Loucy (cell line): Measurements from ENCODE around the gene ALDH1A3.

ENCODE experiments used
- H2AFZ ChIP-seq: fragments of 200-600 bp; sonication (generic); 2 replicates; pipeline ENCODE4 v1.6.0; 2016; ENCODE audit warnings: antibody characterized with exemption, mild to moderate bottlenecking, low read length, moderate library complexity
- H3F3A ChIP-seq: fragments of 200-600 bp; 2 replicates; pipeline ENCODE4 v1.6.0; 2016; ENCODE audit warnings: antibody characterized with exemption, low read depth, mild to moderate bottlenecking
- H3K27me3 ChIP-seq: fragments of 200-600 bp; sonication (generic); 2 replicates; pipeline ENCODE4 v1.6.1; 2014; ENCODE audit warnings: low read length, mild to moderate bottlenecking; ENCODE audit not compliant: insufficient read depth, poor library complexity, severe bottlenecking
- H3K36me3 ChIP-seq: fragments of 200-600 bp; sonication (generic); 2 replicates; pipeline ENCODE4 v1.6.1; 2016; ENCODE audit warnings: low read length; ENCODE audit not compliant: insufficient read depth
- H3K4me1 ChIP-seq: fragments of 200-600 bp; sonication (generic); 2 replicates; pipeline ENCODE4 v1.5.1; 2014; ENCODE audit warnings: low read length, mild to moderate bottlenecking; ENCODE audit not compliant: insufficient read depth, poor library complexity, severe bottlenecking
- H3K4me2 ChIP-seq: fragments of 200-600 bp; sonication (generic); 2 replicates; pipeline ENCODE4 v1.6.0; 2014; ENCODE audit warnings: antibody characterized with exemption, low read length, low read depth, mild to moderate bottlenecking; ENCODE audit not compliant: poor library complexity, severe bottlenecking
- H3K4me3 ChIP-seq: fragments of 200-600 bp; sonication (generic); 2 replicates; pipeline ENCODE4 v1.5.1; 2014; ENCODE audit warnings: low read length, mild to moderate bottlenecking, mixed read lengths; ENCODE audit not compliant: poor library complexity, severe bottlenecking
- H3K79me2 ChIP-seq: fragments of 200-600 bp; sonication (generic); 2 replicates; pipeline ENCODE4 v1.6.1; 2014; ENCODE audit warnings: low read length; ENCODE audit not compliant: insufficient read depth
- H3K9ac ChIP-seq: fragments of 200-600 bp; sonication (generic); 2 replicates; pipeline ENCODE4 v1.6.0; 2014; ENCODE audit warnings: mild to moderate bottlenecking, low read depth, low read length, moderate library complexity; ENCODE audit not compliant: poor library complexity, severe bottlenecking
- H3K9me2 ChIP-seq: fragments of 200-600 bp; sonication (generic); replicated peaks from 2 replicates; pipeline ENCODE4 v1.6.1; 2016; ENCODE audit warnings: low read depth, low read length, mixed read lengths
- H3K9me3 ChIP-seq: fragments of 200-600 bp; sonication (generic); 2 replicates; pipeline ENCODE4 v1.6.1; 2014; ENCODE audit warnings: mild to moderate bottlenecking, antibody characterized with exemption, low read length, low read depth; ENCODE audit not compliant: insufficient read depth
- H4K20me1 ChIP-seq: fragments of 200-600 bp; sonication (generic); 2 replicates; pipeline ENCODE4 v1.6.0; 2014; ENCODE audit warnings: antibody characterized with exemption, low read length, mild to moderate bottlenecking; ENCODE audit not compliant: insufficient read depth, poor library complexity, severe bottlenecking
- EZH2phosphoT487 ChIP-seq: fragments of 200-600 bp; IDR thresholded peaks from 2 replicates; pipeline ENCODE4 v1.6.1; 2018; ENCODE audit warnings: antibody characterized with exemption, mild to moderate bottlenecking, moderate library complexity, borderline replicate concordance
- TF ChIP-seq, protein P1 (sequence below): fragments of 200-600 bp; sonication (generic); conservative IDR thresholded peaks from 2 replicates; pipeline ENCODE4 v1.5.1; 2014; ENCODE audit warnings: mild to moderate bottlenecking, antibody characterized with exemption, low read length

The ALDH1A3 gene

DNA sequence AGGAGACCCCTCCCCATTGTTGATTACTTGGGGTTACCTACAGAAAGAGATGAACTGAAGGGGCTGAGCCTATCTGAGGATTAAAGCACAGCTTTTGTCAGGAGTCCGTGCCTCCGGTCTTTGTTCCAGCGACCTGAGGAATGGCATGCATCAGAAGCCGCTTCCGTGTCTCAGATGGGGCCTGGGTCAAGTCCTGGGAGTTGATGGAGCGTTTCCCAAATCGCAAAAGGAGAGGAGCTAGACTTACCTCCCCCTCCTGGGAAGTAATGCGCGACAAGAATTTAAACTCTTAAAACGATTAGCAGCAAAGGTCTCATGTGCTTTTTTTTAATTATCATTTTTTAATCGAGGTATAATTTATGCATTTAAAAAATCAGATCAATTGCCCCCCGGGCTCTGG is 983 bp upstream of the ALDH1A3 start:
- Histone ChIP-seq H3F3A (no peaks in the 10 kb centered on the region), H3K36me3 (no peaks in the 10 kb centered on the region), H3K4me3 (no peak overlapping the region), H3K9ac (no peak overlapping the region), H3K4me1 (no peaks in the 10 kb centered on the region), H3K9me3 (no peaks in the 10 kb centered on the region), H3K79me2 (no peaks in the 10 kb centered on the region), H3K9me2 (no peaks in the 10 kb centered on the region), H3K27me3 (no peaks in the 10 kb centered on the region), H4K20me1 (no peaks in the 10 kb centered on the region), H2AFZ (no peak overlapping the region), H3K4me2 (no peak overlapping the region)
- no peak for TF ChIP-seq EZH2phosphoT487
- TF ChIP-seq, protein P1, sequence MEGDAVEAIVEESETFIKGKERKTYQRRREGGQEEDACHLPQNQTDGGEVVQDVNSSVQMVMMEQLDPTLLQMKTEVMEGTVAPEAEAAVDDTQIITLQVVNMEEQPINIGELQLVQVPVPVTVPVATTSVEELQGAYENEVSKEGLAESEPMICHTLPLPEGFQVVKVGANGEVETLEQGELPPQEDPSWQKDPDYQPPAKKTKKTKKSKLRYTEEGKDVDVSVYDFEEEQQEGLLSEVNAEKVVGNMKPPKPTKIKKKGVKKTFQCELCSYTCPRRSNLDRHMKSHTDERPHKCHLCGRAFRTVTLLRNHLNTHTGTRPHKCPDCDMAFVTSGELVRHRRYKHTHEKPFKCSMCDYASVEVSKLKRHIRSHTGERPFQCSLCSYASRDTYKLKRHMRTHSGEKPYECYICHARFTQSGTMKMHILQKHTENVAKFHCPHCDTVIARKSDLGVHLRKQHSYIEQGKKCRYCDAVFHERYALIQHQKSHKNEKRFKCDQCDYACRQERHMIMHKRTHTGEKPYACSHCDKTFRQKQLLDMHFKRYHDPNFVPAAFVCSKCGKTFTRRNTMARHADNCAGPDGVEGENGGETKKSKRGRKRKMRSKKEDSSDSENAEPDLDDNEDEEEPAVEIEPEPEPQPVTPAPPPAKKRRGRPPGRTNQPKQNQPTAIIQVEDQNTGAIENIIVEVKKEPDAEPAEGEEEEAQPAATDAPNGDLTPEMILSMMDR = no peak

DNA sequence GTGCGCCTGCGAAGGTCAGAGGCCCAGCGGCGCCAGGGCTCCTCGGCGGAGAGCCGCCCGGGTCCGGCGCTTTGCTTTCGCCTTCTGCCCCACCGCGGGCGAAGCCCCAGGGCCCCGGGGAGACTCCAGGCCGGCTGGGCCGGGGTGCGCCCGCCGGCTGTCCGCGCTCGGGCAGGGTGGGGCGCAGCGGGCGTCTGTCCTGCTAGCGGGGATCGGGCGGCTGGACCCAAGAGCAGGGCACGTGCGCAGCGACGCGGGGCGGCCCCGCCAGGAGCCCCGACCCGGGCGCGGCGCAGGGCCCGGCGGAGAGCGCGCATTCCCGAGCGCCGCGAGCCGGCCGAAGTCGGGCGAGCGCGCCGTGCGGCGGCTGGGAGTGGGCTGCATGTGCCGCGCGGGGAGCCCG is 569 bp upstream of the ALDH1A3 start:
- no peaks in the 10 kb centered on the region for H3F3A ChIP-seq
- no peaks in the 10 kb centered on the region for H3K9me2 ChIP-seq
- H3K4me2 ChIP-seq = no peak overlapping the region
- H3K9me3 ChIP-seq = no peaks in the 10 kb centered on the region
- H2AFZ ChIP-seq = no peak overlapping the region
- TF ChIP-seq, protein P1 = no peak
- TF ChIP-seq EZH2phosphoT487 = no peak
- no peak overlapping the region for H3K9ac ChIP-seq
- no peak overlapping the region for H3K4me3 ChIP-seq
- H3K36me3 ChIP-seq = no peaks in the 10 kb centered on the region
- H3K27me3 ChIP-seq = no peaks in the 10 kb centered on the region
- no peaks in the 10 kb centered on the region for H4K20me1 ChIP-seq
- no peaks in the 10 kb centered on the region for H3K4me1 ChIP-seq
- H3K79me2 ChIP-seq = no peaks in the 10 kb centered on the region

DNA sequence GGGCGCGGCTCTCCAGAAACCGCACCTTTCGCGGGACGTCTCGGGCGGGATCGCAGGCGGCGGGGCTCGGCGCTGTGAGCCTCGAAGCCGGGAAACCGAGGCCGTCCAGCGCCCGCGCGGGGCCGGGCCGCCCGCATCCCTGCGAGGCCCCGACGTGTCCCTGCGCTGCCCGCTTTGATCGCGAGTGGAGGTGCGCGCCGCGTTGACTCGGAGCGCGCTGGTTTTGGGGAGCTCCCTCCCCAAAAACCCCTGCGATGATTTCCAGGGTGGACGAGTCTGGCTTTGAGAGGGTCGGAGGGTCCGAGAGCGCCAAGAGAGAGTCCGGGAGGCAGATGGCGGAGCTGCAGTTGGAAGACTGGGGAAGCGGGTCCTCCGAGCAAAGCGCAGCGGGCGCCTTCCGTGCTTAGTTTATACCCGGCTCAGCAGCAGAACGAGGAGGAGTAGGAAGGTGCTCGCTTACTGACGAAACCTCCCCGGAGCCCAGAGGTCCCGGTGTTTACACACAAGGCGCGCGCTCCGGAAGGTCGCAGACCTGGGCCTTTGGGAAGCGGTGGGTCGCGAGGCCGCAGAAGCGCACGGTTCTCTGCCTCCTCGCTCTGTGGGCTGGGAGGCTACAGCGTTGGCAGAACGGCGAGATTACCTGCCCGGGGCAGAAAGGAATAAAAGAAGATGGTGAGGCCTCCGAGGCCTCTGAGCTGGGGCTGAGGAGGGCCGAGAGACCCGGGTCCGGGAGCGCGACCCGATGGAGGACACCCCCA is 687 bp downstream of the ALDH1A3 start:
- no peak overlapping the region for H2AFZ ChIP-seq
- no peaks in the 10 kb centered on the region for H3K9me3 ChIP-seq
- H3K4me2 ChIP-seq = no peak overlapping the region

More for the DNA sequence above, 687 bp downstream of the ALDH1A3 start:
- Histone ChIP-seq H3K27me3 (no peaks in the 10 kb centered on the region), H3K4me1 (no peaks in the 10 kb centered on the region), H3K4me3 (no peak overlapping the region), H3K9me2 (no peaks in the 10 kb centered on the region), H4K20me1 (no peaks in the 10 kb centered on the region), H3F3A (no peaks in the 10 kb centered on the region), H3K36me3 (no peaks in the 10 kb centered on the region), H3K9ac (no peak overlapping the region), H3K79me2 (no peaks in the 10 kb centered on the region)
- TF ChIP-seq EZH2phosphoT487 = no peak
- TF ChIP-seq, protein P1 = no peak
